ENCODE measurements around the gene CBARP. TPM values are rescaled to one million over a fixed set of nuclear protein-coding genes. Genes with fewer than 3 reads are reported as not detected.

CBARP gene
- total and polyA plus RNA-seq, 7 experiments from 2014 or later = 0.15 to 0.27 TPM; not detected in 5

DNA sequence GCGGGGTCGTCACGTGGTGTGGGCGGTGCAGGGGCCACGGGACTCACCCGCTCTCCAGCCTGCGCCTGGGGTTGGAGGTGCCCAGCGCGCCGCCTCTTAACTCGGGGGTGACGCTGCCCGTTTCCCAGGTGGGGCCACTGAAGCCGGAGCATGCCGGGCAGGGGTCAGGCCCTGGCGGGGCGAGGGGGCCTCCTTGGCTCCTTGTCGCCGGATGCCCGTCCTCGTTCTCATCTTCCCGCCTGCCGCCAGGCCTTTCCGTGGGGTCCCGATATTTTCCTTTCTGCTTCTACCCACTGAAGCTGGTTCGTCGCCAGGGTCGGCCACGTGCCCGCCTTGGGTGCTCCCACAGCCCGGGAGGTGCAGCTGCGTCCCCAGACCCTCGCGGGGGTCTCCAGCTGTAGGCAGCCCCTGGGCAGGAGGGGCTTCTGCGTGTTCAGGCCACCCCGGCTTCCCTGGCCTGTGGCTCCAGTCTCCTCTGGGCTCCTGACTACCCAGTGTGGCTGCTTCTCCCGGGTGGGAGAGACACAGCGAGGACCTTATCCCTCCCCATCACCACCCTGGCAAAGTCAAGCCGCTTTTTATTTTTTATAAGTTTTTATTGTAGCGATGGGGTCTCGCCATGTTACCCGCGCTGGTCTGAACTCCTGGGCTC, 38.3 kb upstream of the CBARP start:
- Mint-ChIP-seq H3K4me1 (peaks cover 34 to 55% (median 42%) of the 10 kb centered on the region in 7 donors), H3K4me3 (peak overlapping the region; percentile 79 to 93 (median 88)), H3K27ac (peak overlapping the region; percentile 65 to 98 (median 95)), H3K27me3 (no peaks in the 10 kb centered on the region), H3K9me3 (peaks cover 0 to 6% (median 0%) of the 10 kb centered on the region in 11 donors), H3K36me3 (peaks cover 0 to 43% (median 17%) of the 10 kb centered on the region in 5 donors)
- DNase-seq = no peak
- Histone ChIP-seq H3K36me3 (ENCODE audit: control insufficient read depth in 2 of 3, insufficient read depth in 3 of 3, low read length in 3 of 3) (peaks cover 30 to 68% (median 34%) of the 10 kb centered on the region in 3 experiments), H3K4me3 (ENCODE audit: low read length) (peak overlapping the region; percentile 75), H3K9me3 (ENCODE audit: control insufficient read depth in 2 of 3, low read length in 3 of 3) (no peaks in the 10 kb centered on the region), H3K4me1 (ENCODE audit: control insufficient read depth in 2 of 2, insufficient read depth in 2 of 2, low read length in 2 of 2) (peaks cover 40 to 53% of the 10 kb centered on the region in 2 donors), H3K27me3 (ENCODE audit: control insufficient read depth in 2 of 2, insufficient read depth in 2 of 2, low read length in 2 of 2) (no peaks in the 10 kb centered on the region), H3K27ac (ENCODE audit: low read depth, low read length) (peak overlapping the region; percentile 93)
- intact Hi-C loops (cut with micrococcal nuclease) = loop anchor here (1.0 to 5.0 kb wide), 10 partner anchors 15 to 536 kb away; partner anchors contain the start of genes DAZAP1 (in 2 of the 2), RPS15 (in 2 of the 2), ATP8B3 (in 1 of the 2) and GAMT (in 1 of the 2)
- CTCF ChIA-PET = no interaction called here
- POLR2A ChIA-PET = interaction anchor here (1.4 to 6.6 kb wide), 5 partner anchors 10 to 107 kb away, joined by 7 to 60 read pairs (median 14); no protein-coding TSS in a partner anchor
- no peak for ATAC-seq

- intact Hi-C loops (cut with micrococcal nuclease) = loop anchor here (1.0 to 5.0 kb wide), 10 partner anchors 15 to 537 kb away; partner anchors contain the start of genes DAZAP1 (in 2 of the 2), RPS15 (in 2 of the 2), ATP8B3 (in 1 of the 2) and GAMT (in 1 of the 2)
- ChIA-PET CTCF (interaction anchor here (1.0 kb wide), 2 partner anchors 9 to 31 kb away, joined by 4 to 7 read pairs; no protein-coding TSS in a partner anchor), POLR2A (interaction anchor here (0.5 to 6.6 kb wide), 22 partner anchors 10 to 614 kb away, joined by 3 to 60 read pairs (median 4); partner anchors contain the start of gene ATP5F1D)
- Mint-ChIP-seq H3K36me3 (peaks cover 0 to 49% (median 20%) of the 10 kb centered on the region in 5 donors), H3K9me3 (peaks cover 0 to 8% (median 0%) of the 10 kb centered on the region in 11 donors), H3K4me1 (peaks cover 40 to 60% (median 48%) of the 10 kb centered on the region in 7 donors), H3K4me3 (peak within 1 kb of the TSS; percentile 79 to 93 (median 88)), H3K27me3 (no peaks in the 10 kb centered on the region), H3K27ac (peak within 1 kb of the TSS; percentile 62 to 98 (median 95))
- ATAC-seq (peak; percentile 90), DNase-seq (peak; percentile 90 to 97 (median 96))
- Histone ChIP-seq H3K27me3 (ENCODE audit: control insufficient read depth in 2 of 2, insufficient read depth in 2 of 2, low read length in 2 of 2) (no peaks in the 10 kb centered on the region), H3K9me3 (ENCODE audit: control insufficient read depth in 2 of 3, low read length in 3 of 3) (no peaks in the 10 kb centered on the region), H3K36me3 (ENCODE audit: control insufficient read depth in 2 of 3, insufficient read depth in 3 of 3, low read length in 3 of 3) (peaks cover 37 to 71% (median 41%) of the 10 kb centered on the region in 3 experiments), H3K27ac (ENCODE audit: low read depth, low read length) (peak within 1 kb of the TSS; percentile 93), H3K4me3 (ENCODE audit: low read length) (peak within 1 kb of the TSS; percentile 75), H3K4me1 (ENCODE audit: control insufficient read depth in 2 of 2, insufficient read depth in 2 of 2, low read length in 2 of 2) (peaks cover 46 to 60% of the 10 kb centered on the region in 2 donors)
Measured at GRCh38 chr19:1275260-1275975, 37.6 kb upstream of the CBARP start, which contains the start of gene FAM174C. FAM174C (plus strand) TSS chr19:1275530; CDS start chr19:1275550, 20 bp downstream.

GRCh38 chr19:1274852-1275259, 37.1 kb upstream of the CBARP start:
- Mint-ChIP-seq H3K9me3 (peaks cover 0 to 11% (median 0%) of the 10 kb centered on the region in 11 donors), H3K4me3 (peak overlapping the region in 9 of 10 donors; percentile 36 to 92 (median 59)), H3K36me3 (peaks cover 0 to 46% (median 23%) of the 10 kb centered on the region in 5 donors), H3K27ac (peak overlapping the region in 5 of 9 donors; percentile 12 to 95 (median 86)), H3K27me3 (no peaks in the 10 kb centered on the region), H3K4me1 (peaks cover 43 to 60% (median 53%) of the 10 kb centered on the region in 7 donors)
- intact Hi-C loops (cut with micrococcal nuclease) = loop anchor here (1.0 to 5.0 kb wide), 10 partner anchors 14 to 537 kb away; partner anchors contain the start of genes DAZAP1 (in 2 of the 2), RPS15 (in 2 of the 2), ATP8B3 (in 1 of the 2) and GAMT (in 1 of the 2)
- ATAC-seq = no peak
- Histone ChIP-seq H3K27me3 (ENCODE audit: control insufficient read depth in 2 of 2, insufficient read depth in 2 of 2, low read length in 2 of 2) (no peaks in the 10 kb centered on the region), H3K36me3 (ENCODE audit: control insufficient read depth in 2 of 3, insufficient read depth in 3 of 3, low read length in 3 of 3) (peaks cover 39 to 68% (median 42%) of the 10 kb centered on the region in 3 experiments), H3K9me3 (ENCODE audit: control insufficient read depth in 2 of 3, low read length in 3 of 3) (no peaks in the 10 kb centered on the region), H3K27ac (ENCODE audit: low read depth, low read length) (peak overlapping the region; percentile 93), H3K4me3 (ENCODE audit: low read length) (peak overlapping the region; percentile 46), H3K4me1 (ENCODE audit: control insufficient read depth in 2 of 2, insufficient read depth in 2 of 2, low read length in 2 of 2) (peaks cover 52 to 65% of the 10 kb centered on the region in 2 donors)
- DNase-seq = no peak
- ChIA-PET CTCF (interaction anchor here (1.0 kb wide), 2 partner anchors 8 to 30 kb away, joined by 4 to 7 read pairs; no protein-coding TSS in a partner anchor), POLR2A (interaction anchor here (0.5 to 6.6 kb wide), 22 partner anchors 9 to 613 kb away, joined by 3 to 60 read pairs (median 4); partner anchors contain the start of gene ATP5F1D)

GRCh38 chr19:1274081-1274851, 36.5 kb upstream of the CBARP start:
- peak overlapping the region; percentile 47 to 92 (median 70) for H3K4me3 Mint-ChIP-seq
- POLR2A ChIA-PET = interaction anchor here (0.6 to 6.6 kb wide), 8 partner anchors 10 to 296 kb away, joined by 3 to 60 read pairs (median 4); partner anchors contain the start of gene ATP5F1D
- Histone ChIP-seq H3K36me3 (ENCODE audit: control insufficient read depth in 2 of 3, insufficient read depth in 3 of 3, low read length in 3 of 3) (peaks cover 39 to 63% (median 42%) of the 10 kb centered on the region in 3 experiments), H3K4me3 (ENCODE audit: low read length) (peak overlapping the region; percentile 46), H3K9me3 (ENCODE audit: control insufficient read depth in 2 of 3, low read length in 3 of 3) (no peaks in the 10 kb centered on the region), H3K4me1 (ENCODE audit: control insufficient read depth in 2 of 2, insufficient read depth in 2 of 2, low read length in 2 of 2) (peaks cover 55 to 65% of the 10 kb centered on the region in 2 donors), H3K27ac (ENCODE audit: low read depth, low read length) (peak overlapping the region; percentile 93), H3K27me3 (ENCODE audit: control insufficient read depth in 2 of 2, insufficient read depth in 2 of 2, low read length in 2 of 2) (no peaks in the 10 kb centered on the region)
- DNase-seq = peak in 1 of 9 donors; percentile 25
- no peaks in the 10 kb centered on the region for H3K27me3 Mint-ChIP-seq
- H3K36me3 Mint-ChIP-seq = peaks cover 0 to 42% (median 23%) of the 10 kb centered on the region in 5 donors
- ATAC-seq = no peak
- intact Hi-C loops (cut with micrococcal nuclease) = loop anchor here in 1 of 2 donors (2.0 kb wide), 2 partner anchors 13 to 253 kb away; partner anchors contain the start of genes RNU6-2 and TMEM259
- H3K4me1 Mint-ChIP-seq = peaks cover 40 to 57% (median 50%) of the 10 kb centered on the region in 7 donors
- CTCF ChIA-PET = no interaction called here
- H3K27ac Mint-ChIP-seq = peak overlapping the region in 8 of 9 donors; percentile 53 to 90 (median 80)
- H3K9me3 Mint-ChIP-seq = peaks cover 0 to 13% (median 0%) of the 10 kb centered on the region in 11 donors

GRCh38 chr19:1273263-1274041, 35.6 kb upstream of the CBARP start:
- Mint-ChIP-seq H3K9me3 (peaks cover 0 to 13% (median 0%) of the 10 kb centered on the region in 11 donors), H3K36me3 (peaks cover 0 to 42% (median 23%) of the 10 kb centered on the region in 5 donors), H3K4me3 (peak overlapping the region; percentile 21 to 96 (median 72)), H3K4me1 (peaks cover 45 to 63% (median 55%) of the 10 kb centered on the region in 7 donors), H3K27me3 (peaks cover 0 to 2% (median 0%) of the 10 kb centered on the region in 5 donors), H3K27ac (peak overlapping the region; percentile 53 to 90 (median 83))
- Histone ChIP-seq H3K4me3 (ENCODE audit: low read length) (no peak overlapping the region), H3K36me3 (ENCODE audit: control insufficient read depth in 2 of 3, insufficient read depth in 3 of 3, low read length in 3 of 3) (peaks cover 39 to 55% (median 42%) of the 10 kb centered on the region in 3 experiments), H3K4me1 (ENCODE audit: control insufficient read depth in 2 of 2, insufficient read depth in 2 of 2, low read length in 2 of 2) (peaks cover 59 to 69% of the 10 kb centered on the region in 2 donors), H3K9me3 (ENCODE audit: control insufficient read depth in 2 of 3, low read length in 3 of 3) (no peaks in the 10 kb centered on the region), H3K27ac (ENCODE audit: low read depth, low read length) (peak overlapping the region; percentile 93), H3K27me3 (ENCODE audit: control insufficient read depth in 2 of 2, insufficient read depth in 2 of 2, low read length in 2 of 2) (no peaks in the 10 kb centered on the region)
- CTCF ChIA-PET = interaction anchor here (0.7 to 1.0 kb wide), 2 partner anchors 29 to 125 kb away, joined by 3 to 5 read pairs; no protein-coding TSS in a partner anchor
- ATAC-seq = no peak
- no peak for DNase-seq
- intact Hi-C loops (cut with micrococcal nuclease) = loop anchor here in 1 of 2 donors (2.0 kb wide), 2 partner anchors 13 to 253 kb away; partner anchors contain the start of genes RNU6-2 and TMEM259
- POLR2A ChIA-PET = interaction anchor here (0.6 to 6.6 kb wide), 9 partner anchors 10 to 297 kb away, joined by 3 to 60 read pairs (median 3); no protein-coding TSS in a partner anchor

All from naive thymus-derived CD4-positive, alpha-beta T cell (primary cell).